GM21423 (cell line): ENCODE results near the gene ATP5F1A.

ENCODE experiments used
- ATAC-seq: cut with Tn5 transposase; IDR thresholded peaks from one replicate; pipeline ENCODE4 v1.9.1; 2021; ENCODE audit warnings: mild to moderate bottlenecking, moderate library complexity; ENCODE audit not compliant: unreplicated experiment

ATP5F1A gene

DNA sequence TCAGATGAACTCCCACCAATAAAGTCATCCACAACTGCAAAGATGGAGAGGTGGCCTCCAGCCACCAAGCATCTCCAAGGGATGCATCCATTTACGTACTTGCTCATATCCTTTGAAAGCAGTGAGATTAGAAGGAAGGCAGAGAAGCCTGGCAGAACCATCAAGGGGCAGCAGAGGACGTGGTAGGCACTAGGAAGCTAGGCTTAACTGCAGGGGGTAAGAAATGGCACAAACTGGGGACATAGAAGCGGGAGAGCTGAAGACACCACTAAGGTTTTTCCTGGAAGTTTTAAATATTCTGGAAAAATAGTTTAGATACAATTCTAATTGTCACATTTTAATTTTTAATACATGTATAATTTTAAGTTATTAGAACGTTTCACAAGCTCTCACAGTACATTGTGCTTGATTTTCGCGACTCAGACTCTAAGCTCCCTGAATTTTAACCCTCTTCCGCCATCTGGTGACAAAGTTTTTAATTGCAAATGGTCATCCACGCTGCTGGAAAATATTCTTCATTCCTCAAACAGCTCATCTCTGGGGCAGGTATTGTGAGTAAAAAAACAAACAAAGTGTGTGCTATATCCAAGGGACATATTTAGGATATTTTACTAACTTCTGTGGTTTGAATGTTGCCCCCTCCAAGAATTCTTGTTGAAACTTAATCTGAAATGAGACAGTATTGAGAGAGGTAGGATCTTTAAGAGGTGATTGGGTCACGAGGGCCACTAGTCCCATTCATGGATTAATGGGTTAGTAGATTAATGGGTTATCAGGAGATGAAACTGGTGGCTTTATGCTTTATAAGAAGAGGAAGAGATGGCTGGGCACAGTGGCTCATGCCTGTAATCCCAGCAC, 24.4 kb downstream of the ATP5F1A start:
- no peak for ATAC-seq

DNA sequence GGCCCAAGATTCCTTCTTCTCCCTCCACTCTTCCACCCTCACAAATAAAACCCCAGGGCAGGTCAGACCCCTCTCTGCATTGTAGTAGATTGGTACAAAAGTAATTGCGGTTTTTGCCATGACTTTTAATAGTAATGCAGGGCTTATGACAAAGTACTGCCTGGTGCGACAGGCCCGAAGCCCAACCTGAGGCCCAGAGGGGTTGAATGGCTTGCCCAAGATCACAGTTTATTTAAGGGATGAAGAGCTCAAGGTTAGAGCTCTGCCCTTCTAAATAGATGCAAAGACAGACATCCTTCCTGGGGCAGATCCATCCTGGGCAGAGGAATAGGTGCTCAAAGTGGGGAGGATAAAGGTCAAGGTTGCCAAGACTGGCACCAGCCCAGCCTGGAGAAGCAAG, 25.1 kb downstream of the ATP5F1A start:
- no peak for ATAC-seq

DNA sequence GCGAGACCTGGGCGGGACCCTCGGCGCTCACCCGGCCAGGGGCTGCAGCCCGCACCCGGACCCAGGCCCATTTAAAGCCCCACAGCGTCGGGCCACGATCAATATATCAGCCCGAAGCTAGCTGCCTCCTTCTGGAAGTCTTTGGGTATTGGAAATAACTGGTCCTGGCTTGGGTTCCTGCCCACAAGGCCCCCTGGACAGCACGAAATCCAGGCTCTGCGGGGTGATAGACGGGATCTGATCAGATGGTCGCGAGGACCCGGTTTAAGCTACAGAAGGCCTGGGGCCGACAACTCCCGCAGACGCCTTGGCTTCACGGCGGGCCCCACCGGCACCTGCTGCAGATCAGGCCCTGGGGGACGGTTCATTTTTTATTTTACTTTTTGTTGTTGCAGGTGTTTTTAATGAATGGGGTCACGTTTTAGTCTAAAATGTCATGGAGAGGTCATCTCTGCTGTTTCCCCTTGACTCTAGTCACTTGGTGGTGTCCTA, 25.7 kb downstream of the ATP5F1A start:
- no peak for ATAC-seq

DNA sequence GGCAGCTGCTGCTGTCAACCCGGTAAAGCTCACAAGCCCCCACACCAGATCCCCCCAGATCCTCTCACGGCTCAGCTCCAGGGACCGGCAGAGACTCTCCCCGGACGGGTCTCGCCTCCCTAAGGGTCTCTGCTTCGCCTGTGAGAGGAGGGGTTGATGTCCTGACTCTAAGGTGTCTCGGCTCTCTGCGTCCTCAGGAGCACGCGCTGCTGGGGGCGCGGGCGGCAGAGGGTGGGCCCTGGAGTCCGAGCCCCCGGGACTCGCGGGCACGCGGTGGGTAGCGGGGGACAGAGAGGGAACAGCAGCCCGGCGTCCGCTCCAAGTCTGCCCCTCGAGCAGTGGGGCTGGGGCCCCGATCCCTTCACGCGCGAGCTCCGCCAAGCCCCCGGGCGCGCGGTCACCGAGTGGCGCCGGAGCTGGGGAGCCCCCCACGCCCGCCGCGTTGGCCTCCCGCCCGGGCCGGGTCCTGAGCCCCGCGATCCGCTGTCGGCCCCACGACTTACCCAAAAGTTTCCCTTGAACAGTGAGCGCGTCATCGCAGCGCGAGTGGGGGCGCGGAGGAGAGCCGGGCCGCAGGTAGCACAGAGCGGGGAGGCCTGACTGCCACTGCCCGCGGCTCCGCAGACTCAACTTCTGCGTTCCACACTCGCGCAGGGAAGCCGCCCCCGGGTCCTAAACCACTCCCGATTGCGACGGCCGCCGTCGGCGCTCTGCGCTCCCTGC, 26.3 kb downstream of the ATP5F1A start, which contains the start of gene PSTPIP2:
Gene PSTPIP2 (minus strand): TSS at position 608 of the 723 bp plus-strand sequence. CDS start 72 bp downstream, at position 536.
- peak; percentile 67 for ATAC-seq

DNA sequence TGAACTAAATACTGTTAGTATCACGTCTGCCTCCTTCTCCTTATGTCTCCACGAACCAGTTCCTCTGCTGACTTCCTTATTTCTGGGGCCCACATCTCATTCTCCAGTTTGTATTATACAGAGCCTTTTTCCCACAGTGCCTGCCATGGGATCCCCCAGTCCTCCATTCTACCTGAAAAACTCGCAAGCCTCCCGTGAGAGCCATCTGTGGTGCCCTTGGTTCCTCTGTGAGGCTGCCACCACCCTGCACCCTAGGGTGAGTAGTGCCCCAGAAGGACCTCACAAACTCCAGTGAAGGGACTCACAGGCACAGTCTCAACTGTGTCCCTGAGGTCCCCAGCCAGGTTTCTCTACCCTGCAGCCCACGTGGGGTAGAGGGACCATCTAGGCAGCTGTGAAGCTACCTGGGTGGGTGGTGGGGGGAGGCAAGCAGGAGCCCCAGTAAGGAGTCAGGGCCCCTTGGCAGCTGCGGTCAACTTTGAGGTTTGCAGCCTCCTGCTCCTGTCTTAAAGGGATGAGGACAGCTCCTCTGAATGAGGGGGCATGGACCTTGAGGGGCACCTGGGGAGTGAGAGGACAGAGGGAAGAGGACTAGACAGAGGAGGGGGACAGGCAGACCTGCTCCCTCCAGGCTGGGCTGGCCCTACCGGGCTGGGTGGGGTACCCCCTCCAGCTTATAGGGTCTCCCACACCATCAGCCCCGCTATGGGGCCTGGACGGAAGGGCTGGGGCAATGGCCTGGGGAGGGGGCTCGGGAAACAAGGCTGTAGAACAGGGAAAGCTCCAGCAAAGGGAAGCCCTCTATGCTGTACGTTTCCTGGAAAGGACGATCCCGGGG, 27.1 kb downstream of the ATP5F1A start:
- ATAC-seq = peak; percentile 28

DNA sequence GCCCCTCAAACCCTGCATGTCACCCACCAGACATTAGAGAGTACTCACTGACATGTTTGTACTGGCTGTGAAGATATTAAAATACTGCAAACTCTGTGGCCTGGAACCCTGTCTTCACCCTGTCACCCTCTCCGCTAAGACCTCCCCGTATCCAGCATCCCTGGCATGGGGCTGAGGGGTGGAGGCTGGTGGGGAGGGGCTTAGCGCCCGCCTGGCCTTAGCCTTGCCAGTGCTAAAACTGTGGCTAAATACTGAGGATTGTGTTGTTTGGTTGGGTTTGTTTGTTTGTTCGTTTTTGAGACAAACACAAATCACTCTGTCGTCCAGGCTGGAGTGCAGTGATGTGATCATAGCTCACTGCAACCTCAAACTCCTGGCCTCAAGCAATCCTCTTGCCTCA, 27.9 kb downstream of the ATP5F1A start:
- ATAC-seq = no peak

DNA sequence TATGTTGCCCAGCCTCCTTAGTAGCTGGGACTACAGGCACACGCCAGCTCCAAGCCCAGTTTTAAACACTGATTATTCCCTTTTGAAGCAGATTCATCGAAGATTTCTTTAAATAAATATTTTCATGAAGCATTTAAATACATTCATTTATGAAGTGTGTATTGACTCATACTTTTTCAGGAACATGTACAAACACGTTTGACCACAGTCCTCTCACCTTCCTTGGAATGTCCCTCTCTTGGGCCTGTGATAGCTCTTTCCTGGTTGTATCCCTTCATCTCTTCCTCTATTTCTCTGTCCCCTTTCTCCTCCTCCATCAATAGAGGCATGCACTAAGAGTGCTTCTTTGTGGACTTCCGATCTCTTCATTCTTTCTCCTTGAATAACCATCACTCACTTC, 28.6 kb downstream of the ATP5F1A start:
- no peak for ATAC-seq

DNA sequence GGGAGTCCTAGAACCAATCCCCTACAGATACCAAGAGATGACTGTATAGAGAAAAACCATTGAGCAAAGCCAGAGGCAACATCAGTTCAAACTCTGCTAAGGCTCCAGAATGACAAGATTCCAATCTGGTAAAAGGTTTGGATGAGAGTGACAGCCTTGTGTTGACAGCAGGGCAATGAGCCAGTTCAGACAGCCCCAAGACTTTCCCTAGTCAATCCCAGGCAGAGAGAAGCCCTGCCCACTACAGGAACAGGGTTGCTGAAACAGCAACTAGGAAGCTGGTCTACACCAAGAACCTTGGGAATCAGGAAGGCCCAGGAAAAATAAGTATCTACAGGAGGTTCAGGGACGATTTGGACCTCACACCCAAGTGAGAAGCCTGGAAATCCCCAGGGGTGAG, 29.3 kb downstream of the ATP5F1A start:
- ATAC-seq = no peak

DNA sequence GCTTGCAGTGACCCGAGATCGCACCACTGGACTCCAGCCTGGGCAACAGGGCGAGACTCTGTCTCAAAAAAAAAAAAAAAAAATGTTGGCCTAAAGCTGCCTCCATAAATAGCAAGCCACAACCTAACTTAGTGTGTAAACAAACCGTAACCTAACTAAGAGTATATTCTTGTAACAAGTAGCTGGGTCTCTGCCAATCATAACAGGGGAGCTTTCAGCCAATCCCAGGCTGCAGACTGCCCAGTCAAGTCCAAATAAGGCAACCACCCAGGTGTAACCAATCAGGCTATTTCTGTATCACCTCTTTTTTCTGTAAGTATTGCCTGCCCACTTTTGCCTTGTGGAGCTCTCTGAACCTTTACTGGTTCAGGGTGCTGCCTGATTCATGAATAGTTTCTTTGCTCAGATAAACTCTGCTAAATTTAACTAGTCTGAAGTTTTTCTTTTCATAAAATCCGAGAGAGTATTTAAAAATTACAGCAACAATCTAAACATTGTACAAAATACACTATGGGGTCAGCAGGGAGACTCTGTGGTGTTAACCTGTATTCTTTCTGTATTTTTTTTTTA, 30.6 kb downstream of the ATP5F1A start:
- ATAC-seq = no peak

DNA sequence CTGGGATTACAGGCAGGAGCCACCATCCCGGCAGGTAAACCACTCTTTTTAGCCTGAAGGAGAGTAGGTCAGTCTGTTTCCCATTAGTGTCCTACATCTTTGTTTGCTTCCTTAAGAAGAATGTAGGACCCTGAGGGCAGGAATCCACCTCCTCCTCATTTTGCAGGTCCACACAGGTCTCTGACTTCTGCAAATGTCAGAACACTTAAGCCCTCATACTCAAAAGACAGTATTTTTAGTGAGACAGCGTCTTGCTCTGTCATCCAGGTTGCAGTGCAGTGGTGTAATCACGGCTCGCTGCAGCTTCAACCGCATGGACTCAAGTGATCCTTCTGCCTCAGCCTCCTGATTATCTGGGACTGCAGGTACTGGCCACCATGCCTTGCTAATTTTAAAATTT, 35.3 kb downstream of the ATP5F1A start:
- ATAC-seq = no peak

DNA sequence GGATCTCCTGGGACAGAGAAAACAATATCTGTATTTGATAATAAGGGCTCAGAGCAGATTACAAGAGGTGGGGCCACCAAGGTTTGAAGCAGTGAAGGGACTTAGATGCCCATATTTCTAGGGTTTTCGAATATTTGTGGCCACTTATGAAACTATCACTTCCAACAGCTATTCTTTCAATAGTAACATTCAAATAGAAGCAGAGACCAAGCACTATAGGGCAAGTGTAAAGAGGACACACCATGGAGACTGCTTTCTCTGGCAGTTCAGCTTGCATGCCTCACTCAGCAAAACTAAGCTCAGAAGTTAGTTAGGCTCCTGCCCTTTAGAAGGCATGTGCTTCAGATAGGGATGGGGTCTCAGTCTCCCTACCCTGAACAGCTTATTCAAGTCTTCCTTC, 36.3 kb downstream of the ATP5F1A start:
- ATAC-seq = no peak

DNA sequence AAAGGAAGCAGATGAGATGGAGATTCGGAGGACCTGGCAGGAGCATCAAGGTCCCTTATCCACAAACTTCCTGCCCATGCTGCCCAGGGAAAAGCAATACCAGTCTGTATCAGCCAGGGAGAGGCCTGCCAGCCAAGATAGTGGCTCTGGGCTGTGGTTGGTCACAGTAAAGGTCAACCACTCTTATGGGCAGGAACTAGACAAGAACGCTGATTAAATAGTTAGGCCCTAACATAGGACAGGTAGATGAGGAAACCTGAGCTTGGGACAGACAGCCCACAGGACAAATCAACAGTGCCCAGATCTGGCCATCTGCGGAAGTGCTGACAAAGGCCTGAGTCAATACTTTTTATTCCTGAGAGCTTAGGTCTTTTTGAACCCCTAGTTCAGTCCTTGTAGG, 36.7 kb downstream of the ATP5F1A start:
- no peak for ATAC-seq

DNA sequence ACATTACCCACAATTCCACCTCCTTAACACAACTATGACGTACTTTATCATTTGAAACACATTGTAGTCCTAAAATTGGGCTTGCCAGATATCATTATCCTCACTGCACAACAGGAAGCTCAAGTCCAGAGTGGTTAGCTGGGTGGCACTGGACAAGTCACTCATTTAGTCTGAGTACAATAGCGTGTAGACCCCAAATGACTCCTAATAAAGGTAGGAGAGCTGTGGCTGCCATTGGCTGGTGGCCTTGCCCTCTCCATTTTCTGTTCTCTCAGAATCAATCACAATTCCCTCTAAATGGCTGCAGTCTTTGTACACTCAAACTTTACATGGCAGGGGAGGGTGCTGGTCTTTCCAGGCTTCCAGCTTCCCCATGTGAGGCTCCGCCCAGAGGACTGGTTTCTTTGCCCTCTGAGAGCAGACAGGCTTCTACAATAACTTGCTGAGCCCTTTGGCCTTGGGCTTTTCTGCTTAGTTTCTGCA, 37.7 kb downstream of the ATP5F1A start:
- ATAC-seq = no peak

DNA sequence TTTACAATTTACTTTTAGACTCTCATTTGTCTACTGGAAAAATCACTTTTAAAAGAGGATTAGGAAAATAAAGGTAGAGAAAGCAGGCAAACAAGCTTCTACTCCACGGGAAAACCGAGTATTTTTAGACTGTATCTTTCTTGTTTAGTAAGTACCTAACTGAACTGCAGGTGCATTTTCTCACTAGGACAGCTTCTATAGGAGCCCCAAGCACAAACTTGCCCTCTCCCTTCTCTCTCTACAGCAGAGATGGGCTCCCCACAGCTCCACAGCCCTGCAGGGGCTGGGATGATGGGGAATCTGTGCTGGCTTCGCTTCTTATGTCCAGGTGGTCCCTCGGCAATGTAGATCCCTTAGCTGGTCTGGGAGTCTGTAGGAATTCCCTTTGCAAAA, 42.3 kb downstream of the ATP5F1A start:
- no peak for ATAC-seq

DNA sequence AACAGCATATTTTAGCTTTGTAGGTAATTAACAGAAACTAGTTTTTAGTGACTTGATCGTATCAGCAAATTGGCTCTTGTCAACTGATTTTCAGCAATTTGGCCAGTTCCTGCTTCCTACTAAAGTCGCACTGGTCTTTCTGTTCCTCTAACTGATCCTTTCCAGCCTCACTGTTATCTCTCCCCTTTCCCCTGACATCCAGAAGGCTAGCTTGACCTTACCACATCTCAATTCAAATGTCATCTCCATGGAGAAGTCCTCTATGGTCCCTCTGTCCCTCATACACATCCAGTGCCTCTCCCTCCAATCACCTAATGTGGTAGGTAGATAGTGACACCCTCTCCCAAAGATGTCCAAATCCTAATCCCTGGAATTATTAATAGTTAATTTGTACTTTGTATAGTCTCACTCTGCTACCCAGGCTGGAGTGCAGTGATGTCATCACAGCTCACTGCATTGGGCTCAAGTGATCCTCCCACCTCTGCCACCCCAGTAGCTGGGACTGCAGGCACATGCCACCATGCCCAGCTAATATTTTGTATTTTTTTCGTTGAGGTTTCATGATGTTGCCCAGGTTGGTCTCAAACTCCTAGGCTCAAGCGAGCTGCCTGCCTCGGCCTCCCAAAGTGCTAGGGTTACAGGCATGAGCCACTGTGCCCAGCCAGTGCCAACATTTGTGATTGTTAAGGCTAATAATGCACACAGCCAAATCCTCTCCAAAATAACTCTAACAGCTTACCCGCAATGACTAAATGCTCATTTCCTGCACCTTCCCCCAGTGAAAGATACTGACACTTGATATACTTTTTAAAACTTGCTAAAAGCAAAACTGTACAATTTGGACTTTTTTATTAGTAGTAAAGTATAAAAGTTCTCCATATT, 42.9 kb downstream of the ATP5F1A start:
- peak; percentile 54 for ATAC-seq

DNA sequence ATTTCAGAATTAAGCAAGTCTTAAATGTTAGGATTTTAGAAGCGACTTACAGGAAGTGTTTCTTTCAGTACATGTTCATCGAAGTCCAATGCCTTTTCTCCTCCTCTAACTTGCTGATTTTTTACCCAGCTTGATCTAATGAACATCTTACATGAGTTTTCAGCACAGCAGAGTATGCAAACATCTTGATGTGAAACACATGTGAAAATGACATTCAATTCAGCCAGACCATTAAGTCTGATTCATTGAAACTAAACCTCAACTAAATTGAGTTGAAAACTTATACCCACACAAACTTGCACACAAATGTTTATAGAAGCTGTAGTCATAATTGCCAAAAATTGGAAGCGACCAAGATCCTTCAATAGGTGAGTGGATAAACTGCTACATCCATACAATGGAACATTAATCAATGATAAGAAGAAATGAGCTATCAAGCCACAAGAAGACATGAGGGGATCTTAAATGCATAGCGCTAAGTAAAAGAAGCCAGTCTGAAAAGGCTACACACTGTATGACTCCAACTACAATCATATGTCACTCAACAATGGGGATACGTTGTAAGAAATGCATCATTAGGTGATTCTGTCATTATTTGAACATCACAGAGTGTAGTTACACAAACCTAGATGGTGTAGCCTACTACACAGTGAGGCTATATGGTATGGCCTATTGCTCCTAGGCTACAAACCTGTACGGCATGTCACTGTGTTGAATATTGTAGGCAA, 44.6 kb downstream of the ATP5F1A start:
- no peak for ATAC-seq

DNA sequence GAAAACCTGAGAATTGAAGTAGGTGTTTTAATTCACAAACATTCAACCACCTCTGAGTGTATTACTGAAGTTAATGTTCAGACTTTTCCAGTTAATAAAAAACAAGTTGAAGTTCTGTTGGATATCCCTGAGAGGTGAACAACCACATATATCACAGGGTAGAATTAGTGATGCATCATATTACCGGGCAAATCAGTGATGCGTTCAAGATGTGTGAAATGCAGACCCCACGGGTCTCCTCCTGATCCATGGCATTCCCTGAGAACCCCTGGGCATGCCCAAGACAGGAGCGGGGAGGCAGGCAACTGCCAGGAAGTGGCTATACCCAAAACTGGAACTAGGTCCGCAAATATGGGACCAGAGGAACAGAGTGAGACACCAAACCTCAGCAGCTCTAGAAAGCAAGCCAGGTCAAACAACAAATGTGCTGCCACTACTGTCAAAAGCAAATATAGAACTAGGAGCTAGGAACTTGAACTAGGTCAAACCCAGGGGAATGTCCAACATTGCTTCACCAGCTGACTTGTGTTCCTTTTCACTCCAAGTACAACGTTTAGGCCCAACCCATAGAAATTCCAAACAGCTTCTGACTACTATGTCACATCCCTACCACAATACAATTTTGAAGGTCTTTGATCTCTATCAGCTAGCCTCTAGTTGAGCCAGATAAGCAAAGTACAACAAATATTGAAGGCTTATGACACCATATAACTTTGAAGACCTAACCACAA, 46.2 kb downstream of the ATP5F1A start:
- ATAC-seq = no peak

DNA sequence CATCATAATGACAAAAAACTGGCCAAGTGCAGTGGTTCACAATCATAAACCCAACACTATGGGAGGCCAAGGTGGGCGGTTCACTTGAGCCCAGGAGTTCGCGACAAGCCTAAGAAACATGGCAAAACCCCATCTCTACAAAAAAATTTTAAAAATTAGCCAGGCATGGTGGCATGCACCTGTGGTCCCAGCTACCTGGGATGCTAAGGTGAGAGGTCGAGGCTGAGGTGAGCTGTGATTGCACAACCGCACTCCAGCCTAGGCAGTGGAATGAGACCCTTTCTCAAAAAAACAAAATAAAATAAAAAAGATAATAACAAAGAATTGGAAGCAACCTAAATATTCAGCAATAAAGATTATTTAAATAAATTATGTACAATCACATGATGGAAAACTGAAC, 47.8 kb downstream of the ATP5F1A start:
- ATAC-seq = no peak
